Activated CD4-positive, alpha-beta T cell treated with anti-CD3 and anti-CD28 coated beads, Interleukin-2, amount 10 ng/mL, durations not matched to agents 7 days and 5 days (primary cell): ENCODE measurements around the gene MAN2A2. TPM values are rescaled to one million over a fixed set of nuclear protein-coding genes. Genes with fewer than 3 reads are reported as not detected.
A peak's percentile ranks its signal among the peaks of the same experiment; 100 is the strongest.
"Not testable (repeated sequence)": the region's sequence is repeated elsewhere in the genome, so short reads cannot be mapped to it uniquely, and the experiment has no call there.

Source experiments
- CTCF ChIA-PET: fragments of 350-600 bp; sonication (Branson Sonifier 250); formaldehyde crosslinking; loops from one replicate; lab custom pipeline; 2021; ENCODE audit warnings: antibody characterized with exemption; lab: Charles Lee
- POLR2A ChIA-PET: fragments of 350-600 bp; sonication (Branson Sonifier 250); formaldehyde crosslinking; loops from one replicate; lab custom pipeline; 2021; ENCODE audit warnings: antibody characterized with exemption; lab: Charles Lee
- DNase-seq: peaks from one replicate; pipeline ENCODE4 v3.0.0-alpha.2; 2020
- H3K27ac Mint-ChIP-seq: one replicate; pipeline ENCODE4 v1.8.0; 2021; ENCODE audit warnings: mild to moderate bottlenecking, moderate library complexity, mixed read lengths
- H3K27me3 Mint-ChIP-seq: one replicate; pipeline ENCODE4 v1.8.0; 2021; ENCODE audit warnings: mixed read lengths
- H3K36me3 Mint-ChIP-seq: one replicate; pipeline ENCODE4 v1.8.0; 2021; ENCODE audit warnings: low read depth, mixed read lengths
- H3K4me1 Mint-ChIP-seq: one replicate; pipeline ENCODE4 v1.8.0; 2021; ENCODE audit warnings: mixed read lengths
- H3K4me3 Mint-ChIP-seq: one replicate; pipeline ENCODE4 v1.8.0; 2021; ENCODE audit warnings: mild to moderate bottlenecking, moderate library complexity, mixed read lengths
- H3K9me3 Mint-ChIP-seq: one replicate; pipeline ENCODE4 v1.8.0; 2021; ENCODE audit warnings: mixed read lengths
- total RNA-seq, 2 experiments: library from RNA; stranded (reverse); gene quantifications; one replicate each; pipeline ENCODE4 v1.2.3, GENCODE V29; 2021

Gene MAN2A2
- total RNA-seq, 2 experiments from 2014 or later: 77.4 to 97.4 TPM

GRCh38 chr15:90922712-90923322, 19.7 kb downstream of the MAN2A2 start:
- peaks cover 27% of the 10 kb centered on the region for H3K4me1 Mint-ChIP-seq
- H3K27ac Mint-ChIP-seq, DNase-seq, H3K4me3 Mint-ChIP-seq, H3K9me3 Mint-ChIP-seq, H3K27me3 Mint-ChIP-seq: not testable (repeated sequence)
- CTCF ChIA-PET: interaction anchor here (0.8 to 6.3 kb wide), 5 partner anchors 8 to 20 kb away, joined by 3 to 51 read pairs (median 3); partner anchors contain the start of genes HDDC3, MAN2A2 and UNC45A
- POLR2A ChIA-PET: interaction anchor here (1.2 to 1.5 kb wide), 2 partner anchors 19 to 20 kb away, joined by 3 to 6 read pairs; partner anchors contain the start of gene MAN2A2
- peaks cover 29% of the 10 kb centered on the region for H3K36me3 Mint-ChIP-seq

- POLR2A ChIA-PET: no interaction called here
- DNase-seq: no peak
These were observed 21.3 kb downstream of the MAN2A2 start for GRCh38 chr15:90924375-90924774.

GRCh38 chr15:90926766-90927165, 23.7 kb downstream of the MAN2A2 start:
- H3K4me1 Mint-ChIP-seq: peaks cover 51% of the 10 kb centered on the region
- POLR2A ChIA-PET, H3K4me3 Mint-ChIP-seq, H3K27ac Mint-ChIP-seq, H3K27me3 Mint-ChIP-seq, H3K9me3 Mint-ChIP-seq, H3K36me3 Mint-ChIP-seq, DNase-seq: not testable (repeated sequence)
- CTCF ChIA-PET: interaction anchor here (1.0 to 1.4 kb wide), 2 partner anchors 9 to 24 kb away, joined by 3 read pairs; no protein-coding TSS in a partner anchor

More at GRCh38 chr15:90924375-90924774, 21.3 kb downstream of the MAN2A2 start:
- Mint-ChIP-seq H3K27me3 (no peaks in the 10 kb centered on the region), H3K9me3 (no peaks in the 10 kb centered on the region), H3K36me3 (peaks cover 25% of the 10 kb centered on the region), H3K27ac (peak overlapping the region; percentile 62), H3K4me1 (peaks cover 34% of the 10 kb centered on the region), H3K4me3 (no peak overlapping the region)
- CTCF ChIA-PET: interaction anchor here (0.5 to 6.3 kb wide), 2 partner anchors 9 to 105 kb away, joined by 3 to 51 read pairs; partner anchors contain the start of genes HDDC3 and UNC45A

- H3K36me3 Mint-ChIP-seq, POLR2A ChIA-PET, H3K27ac Mint-ChIP-seq, H3K27me3 Mint-ChIP-seq, H3K9me3 Mint-ChIP-seq, DNase-seq: not testable (repeated sequence)
- peak overlapping the region; percentile 24 for H3K4me3 Mint-ChIP-seq
- peaks cover 50% of the 10 kb centered on the region for H3K4me1 Mint-ChIP-seq
- CTCF ChIA-PET: interaction anchor here (5.4 kb wide), 1 partner anchor 42 kb away, joined by 25 read pairs; no protein-coding TSS in a partner anchor
These were observed 25.0 kb downstream of the MAN2A2 start for GRCh38 chr15:90928106-90928505.

GRCh38 chr15:90929246-90930019, 26.3 kb downstream of the MAN2A2 start:
- Mint-ChIP-seq H3K9me3 (no peaks in the 10 kb centered on the region), H3K4me1 (peaks cover 56% of the 10 kb centered on the region), H3K27ac (peak overlapping the region; percentile 100), H3K4me3 (peak overlapping the region; percentile 98), H3K27me3 (no peaks in the 10 kb centered on the region), H3K36me3 (peaks cover 6% of the 10 kb centered on the region)
- POLR2A ChIA-PET: interaction anchor here (0.6 to 0.7 kb wide), 3 partner anchors 9 to 44 kb away, joined by 3 to 4 read pairs (median 3); no protein-coding TSS in a partner anchor
- DNase-seq: no peak
- CTCF ChIA-PET: interaction anchor here (0.6 to 9.8 kb wide), 9 partner anchors 16 to 1595 kb away, joined by 3 to 140 read pairs (median 4); partner anchors contain the start of genes POLG and RCCD1

GRCh38 chr15:90930861-90931574, 27.9 kb downstream of the MAN2A2 start:
- H3K36me3 Mint-ChIP-seq: peaks cover 7% of the 10 kb centered on the region
- H3K27me3 Mint-ChIP-seq: no peaks in the 10 kb centered on the region
- H3K9me3 Mint-ChIP-seq: no peaks in the 10 kb centered on the region
- no peak for DNase-seq
- H3K4me3 Mint-ChIP-seq: peak overlapping the region; percentile 98
- POLR2A ChIA-PET: interaction anchor here (0.7 to 0.9 kb wide), 2 partner anchors 28 to 114 kb away, joined by 3 to 4 read pairs; partner anchors contain the start of gene MAN2A2
- CTCF ChIA-PET: interaction anchor here (0.6 to 9.8 kb wide), 46 partner anchors 8 to 710 kb away, joined by 3 to 140 read pairs (median 5); partner anchors contain the start of genes BLM, FURIN, MAN2A2 and RCCD1
- peaks cover 54% of the 10 kb centered on the region for H3K4me1 Mint-ChIP-seq
- H3K27ac Mint-ChIP-seq: peak overlapping the region; percentile 100

- Mint-ChIP-seq H3K36me3 (peaks cover 12% of the 10 kb centered on the region), H3K27ac (peak overlapping the region; percentile 100), H3K4me1 (peaks cover 59% of the 10 kb centered on the region), H3K9me3 (no peaks in the 10 kb centered on the region), H3K27me3 (no peaks in the 10 kb centered on the region), H3K4me3 (peak overlapping the region; percentile 98)
- ChIA-PET CTCF (interaction anchor here (0.6 to 9.8 kb wide), 56 partner anchors 8 to 829 kb away, joined by 3 to 140 read pairs (median 5); partner anchors contain the start of genes BLM, FURIN, IDH2 and MAN2A2), POLR2A (interaction anchor here (0.7 to 0.9 kb wide), 2 partner anchors 28 to 114 kb away, joined by 3 to 4 read pairs; partner anchors contain the start of gene MAN2A2)
- no peak for DNase-seq
These were observed 28.4 kb downstream of the MAN2A2 start for GRCh38 chr15:90931575-90931827.

- Mint-ChIP-seq H3K27ac (peak within 1 kb of the TSS; percentile 100), H3K4me1 (peaks cover 64% of the 10 kb centered on the region), H3K36me3 (peaks cover 16% of the 10 kb centered on the region), H3K27me3 (no peaks in the 10 kb centered on the region), H3K9me3 (no peaks in the 10 kb centered on the region), H3K4me3 (peak within 1 kb of the TSS; percentile 98)
- POLR2A ChIA-PET: interaction anchor here (0.9 kb wide), 1 partner anchor 29 kb away, joined by 4 read pairs; the partner anchor contains the start of gene MAN2A2
- DNase-seq: peak; percentile 93
- CTCF ChIA-PET: interaction anchor here (0.6 to 9.8 kb wide), 81 partner anchors 8 to 829 kb away, joined by 3 to 140 read pairs (median 4); partner anchors contain the start of genes BLM, FURIN, IDH2 and MAN2A2
These were observed 28.9 kb downstream of the MAN2A2 start, which contains the start of gene HDDC3 for GRCh38 chr15:90931828-90932659. TSS of gene HDDC3 (minus strand) at chr15:90932549. CDS start at chr15:90932540, 9 bp downstream.

- POLR2A ChIA-PET: no interaction called here
- Mint-ChIP-seq H3K4me1 (peaks cover 64% of the 10 kb centered on the region), H3K27me3 (no peaks in the 10 kb centered on the region), H3K9me3 (no peaks in the 10 kb centered on the region), H3K4me3 (peak overlapping the region; percentile 98), H3K36me3 (peaks cover 16% of the 10 kb centered on the region), H3K27ac (peak overlapping the region; percentile 100)
- DNase-seq: no peak
- CTCF ChIA-PET: interaction anchor here (0.6 to 9.8 kb wide), 61 partner anchors 9 to 830 kb away, joined by 3 to 140 read pairs (median 5); partner anchors contain the start of genes BLM, IDH2, MAN2A2 and RCCD1
These were observed 29.5 kb downstream of the MAN2A2 start for GRCh38 chr15:90932660-90932991.

- POLR2A ChIA-PET: interaction anchor here (0.6 kb wide), 1 partner anchor 81 kb away, joined by 4 read pairs; no protein-coding TSS in a partner anchor
- H3K4me1 Mint-ChIP-seq: peaks cover 63% of the 10 kb centered on the region
- CTCF ChIA-PET: interaction anchor here (1.1 to 9.8 kb wide), 31 partner anchors 10 to 640 kb away, joined by 3 to 140 read pairs (median 7); partner anchors contain the start of genes MAN2A2 and RCCD1
- peak overlapping the region; percentile 98 for H3K4me3 Mint-ChIP-seq
- DNase-seq: no peak
- H3K27ac Mint-ChIP-seq: peak overlapping the region; percentile 100
- H3K36me3 Mint-ChIP-seq: peaks cover 17% of the 10 kb centered on the region
- no peaks in the 10 kb centered on the region for H3K27me3 Mint-ChIP-seq
- no peaks in the 10 kb centered on the region for H3K9me3 Mint-ChIP-seq
These were observed 30.2 kb downstream of the MAN2A2 start for GRCh38 chr15:90933301-90933700.
